K562 (cell line): Measurements from ENCODE around the gene UBXN10. TPM values are rescaled to one million over a fixed set of nuclear protein-coding genes. Genes with fewer than 3 reads are reported as not detected.

ENCODE experiments used
- KDM2B ChIP-seq: fragments of 250-450 bp; sonication (Bioruptor Pico); IDR thresholded peaks from 2 replicates; pipeline ENCODE4 v1.8.0; 2021; ENCODE audit warnings: mild to moderate bottlenecking, moderate library complexity
- NR4A1 ChIP-seq, 2 experiments: fragments of 250-450 bp in 1 of 2; fragments of 450-650 bp in 1 of 2; sonication (Bioruptor Pico) in 1 of 2; IDR thresholded peaks; 2 replicates each; pipeline versions ENCODE4 v1.4.0 to v1.6.1; 2016 to 2020; ENCODE audit warnings: mild to moderate bottlenecking in 2 of 2, missing compliant biosample characterization in 1 of 2, missing genetic modification characterization in 1 of 2, moderate library complexity in 1 of 2
- POLR2B ChIP-seq: fragments of 450-650 bp; IDR thresholded peaks from 2 replicates; pipeline ENCODE4 v1.6.1; 2018; ENCODE audit warnings: low read depth; ENCODE audit not compliant: partially characterized antibody
- polyA plus RNA-seq, 8 experiments: library from polyadenylated mRNA; depleted of rRNA in 4 of 8; stranded (reverse) in 5 of 8; unstranded in 3 of 8; fragments of >200 nt; fragmentation: Nextera tagmentation in 2 of 8; fragmentation: Illumina TruSeq in 1 of 8; extraction: Ambion mirVana in 2 of 8; extraction: Trizol in 1 of 8; gene quantifications; 2 replicates each; pipeline versions ENCODE4 v1.2.1 to v1.2.3, GENCODE V29; 2011 to 2014; ENCODE audit warnings: inconsistent platforms in 1 of 8, missing spikeins in 1 of 8
- total RNA-seq, 7 experiments: library from RNA; depleted of rRNA in 6 of 7; stranded (reverse); fragments of >200 nt in 6 of 7; fragmentation: Illumina TruSeq in 2 of 7; extraction: Trizol in 2 of 7; gene quantifications; 2 replicates each; pipeline versions ENCODE4 v1.2.1 to v1.2.3, GENCODE V29; 2011 to 2021; ENCODE audit warnings: low replicate concordance in 1 of 7
- TF ChIP-seq, protein P1 (sequence below): fragments of 450-650 bp; formaldehyde crosslinking; IDR thresholded peaks from 2 replicates; pipeline ENCODE4 v1.4.0; 2020; ENCODE audit warnings: mild to moderate bottlenecking, mixed read lengths
- TF ChIP-seq, protein P2 (sequence below): fragments of 450-650 bp; IDR thresholded peaks from 2 replicates; pipeline ENCODE4 v1.6.1; 2018; ENCODE audit not compliant: partially characterized antibody

The UBXN10 gene
- total and polyA plus RNA-seq, 9 of the 15 experiments (the other 6 are each of a cell fraction or from before 2014, with no cell fraction given), result 10.7 to 17.7 (median 13.6) TPM

DNA sequence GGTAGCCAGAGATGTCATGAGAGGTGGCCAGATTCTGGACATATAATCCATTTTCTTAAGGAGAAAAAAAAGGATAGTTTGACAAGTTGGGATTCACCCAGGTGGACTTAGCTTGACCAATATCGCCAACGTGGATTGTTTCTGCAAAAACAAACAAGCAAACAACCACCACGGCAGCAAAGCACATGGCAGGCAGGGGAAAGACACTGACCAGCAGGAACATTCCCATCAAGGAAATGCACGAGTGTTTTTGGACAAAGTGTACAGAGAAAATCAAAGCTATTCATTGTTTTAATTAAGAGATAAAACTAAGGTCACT is 9.5 kb downstream of the UBXN10 start (continued):
- TF ChIP-seq KDM2B (CRISPR knock-in tag) (no peak), POLR2B (no peak), NR4A1 (CRISPR knock-in tag; IDR thresholded peaks at IDR 0.05) (no peak), NR4A1 (tag; IDR thresholded peaks at IDR 0.05) (no peak)
- TF ChIP-seq, protein P1, sequence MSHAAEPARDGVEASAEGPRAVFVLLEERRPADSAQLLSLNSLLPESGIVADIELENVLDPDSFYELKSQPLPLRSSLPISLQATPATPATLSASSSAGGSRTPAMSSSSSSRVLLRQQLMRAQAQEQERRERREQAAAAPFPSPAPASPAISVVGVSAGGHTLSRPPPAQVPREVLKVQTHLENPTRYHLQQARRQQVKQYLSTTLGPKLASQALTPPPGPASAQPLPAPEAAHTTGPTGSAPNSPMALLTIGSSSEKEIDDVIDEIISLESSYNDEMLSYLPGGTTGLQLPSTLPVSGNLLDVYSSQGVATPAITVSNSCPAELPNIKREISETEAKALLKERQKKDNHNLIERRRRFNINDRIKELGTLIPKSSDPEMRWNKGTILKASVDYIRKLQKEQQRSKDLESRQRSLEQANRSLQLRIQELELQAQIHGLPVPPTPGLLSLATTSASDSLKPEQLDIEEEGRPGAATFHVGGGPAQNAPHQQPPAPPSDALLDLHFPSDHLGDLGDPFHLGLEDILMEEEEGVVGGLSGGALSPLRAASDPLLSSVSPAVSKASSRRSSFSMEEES, result no peak
- TF ChIP-seq, protein P2, sequence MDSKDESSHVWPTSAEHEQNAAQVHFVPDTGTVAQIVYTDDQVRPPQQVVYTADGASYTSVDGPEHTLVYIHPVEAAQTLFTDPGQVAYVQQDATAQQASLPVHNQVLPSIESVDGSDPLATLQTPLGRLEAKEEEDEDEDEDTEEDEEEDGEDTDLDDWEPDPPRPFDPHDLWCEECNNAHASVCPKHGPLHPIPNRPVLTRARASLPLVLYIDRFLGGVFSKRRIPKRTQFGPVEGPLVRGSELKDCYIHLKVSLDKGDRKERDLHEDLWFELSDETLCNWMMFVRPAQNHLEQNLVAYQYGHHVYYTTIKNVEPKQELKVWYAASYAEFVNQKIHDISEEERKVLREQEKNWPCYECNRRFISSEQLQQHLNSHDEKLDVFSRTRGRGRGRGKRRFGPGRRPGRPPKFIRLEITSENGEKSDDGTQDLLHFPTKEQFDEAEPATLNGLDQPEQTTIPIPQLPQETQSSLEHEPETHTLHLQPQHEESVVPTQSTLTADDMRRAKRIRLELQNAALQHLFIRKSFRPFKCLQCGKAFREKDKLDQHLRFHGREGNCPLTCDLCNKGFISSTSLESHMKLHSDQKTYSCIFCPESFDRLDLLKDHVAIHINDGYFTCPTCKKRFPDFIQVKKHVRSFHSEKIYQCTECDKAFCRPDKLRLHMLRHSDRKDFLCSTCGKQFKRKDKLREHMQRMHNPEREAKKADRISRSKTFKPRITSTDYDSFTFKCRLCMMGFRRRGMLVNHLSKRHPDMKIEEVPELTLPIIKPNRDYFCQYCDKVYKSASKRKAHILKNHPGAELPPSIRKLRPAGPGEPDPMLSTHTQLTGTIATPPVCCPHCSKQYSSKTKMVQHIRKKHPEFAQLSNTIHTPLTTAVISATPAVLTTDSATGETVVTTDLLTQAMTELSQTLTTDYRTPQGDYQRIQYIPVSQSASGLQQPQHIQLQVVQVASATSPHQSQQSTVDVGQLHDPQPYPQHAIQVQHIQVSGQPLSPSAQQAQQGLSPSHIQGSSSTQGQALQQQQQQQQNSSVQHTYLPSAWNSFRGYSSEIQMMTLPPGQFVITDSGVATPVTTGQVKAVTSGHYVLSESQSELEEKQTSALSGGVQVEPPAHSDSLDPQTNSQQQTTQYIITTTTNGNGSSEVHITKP, result no peak
